ENCODE data around the gene SIPA1L2.
A peak's percentile ranks its signal among the peaks of the same experiment; 100 is the strongest.

The SIPA1L2 gene

DNA sequence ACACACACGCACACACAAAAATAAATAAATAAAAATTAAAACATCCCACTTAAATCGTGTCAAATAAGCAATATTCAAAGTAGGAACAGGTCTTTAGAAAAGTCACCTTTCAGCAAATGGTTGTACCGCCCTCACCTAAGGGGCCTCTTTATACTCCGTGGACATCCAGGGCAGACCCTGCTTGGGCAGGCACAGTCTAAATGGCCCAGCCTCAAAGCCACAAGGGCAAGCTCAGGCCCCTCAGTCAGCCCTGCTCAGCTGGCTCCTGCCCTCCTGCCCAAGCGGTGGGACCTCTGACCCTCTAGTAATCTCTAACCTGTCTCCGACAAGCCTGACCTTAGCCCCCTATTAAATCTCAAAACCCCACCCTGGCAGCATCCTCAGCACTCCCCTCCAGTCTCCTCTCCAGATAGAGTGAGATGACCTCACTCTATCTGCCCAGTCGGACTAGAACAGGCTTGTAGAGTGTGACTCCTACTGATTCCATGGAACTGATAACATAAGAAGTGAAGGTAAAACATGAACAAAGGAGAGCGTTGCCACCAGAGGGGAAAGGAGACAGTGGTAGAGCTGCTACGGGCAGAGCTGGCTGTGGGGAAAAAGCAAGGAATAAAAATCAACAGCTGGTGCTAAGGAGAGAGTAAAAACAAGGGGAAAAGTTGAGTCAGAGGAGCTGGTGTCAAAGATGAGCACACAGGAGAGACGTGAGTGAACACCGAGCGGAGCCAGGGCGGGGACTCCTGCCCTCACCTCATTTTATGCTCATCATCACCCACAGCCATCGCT lies 36.0 kb downstream of the SIPA1L2 start:
- no peaks in the 10 kb centered on the region for H3K36me3 ChIP-seq (ENCODE audit: control insufficient read depth in 5 of 5, insufficient read depth in 5 of 5, low read length in 5 of 5)
- H3K9me3 ChIP-seq (ENCODE audit: control insufficient read depth in 5 of 5, low read length in 5 of 5) = no peaks in the 10 kb centered on the region
- no peaks in the 10 kb centered on the region for H3K27me3 ChIP-seq (ENCODE audit: control insufficient read depth in 5 of 5, insufficient read depth in 4 of 5, low read length in 5 of 5)
- peaks cover 3 to 40% (median 25%) of the 10 kb centered on the region in 5 donors for H3K4me1 ChIP-seq (ENCODE audit: control insufficient read depth in 5 of 5, insufficient read depth in 5 of 5, low read length in 5 of 5)
- H3K9ac ChIP-seq (ENCODE audit: low read length in 5 of 5) = no peak overlapping the region
- no peak overlapping the region for H3K4me3 ChIP-seq (ENCODE audit: low read depth in 1 of 5, low read length in 5 of 5)
- H3K27ac ChIP-seq (ENCODE audit: low read depth, low read length) = no peak overlapping the region

DNA sequence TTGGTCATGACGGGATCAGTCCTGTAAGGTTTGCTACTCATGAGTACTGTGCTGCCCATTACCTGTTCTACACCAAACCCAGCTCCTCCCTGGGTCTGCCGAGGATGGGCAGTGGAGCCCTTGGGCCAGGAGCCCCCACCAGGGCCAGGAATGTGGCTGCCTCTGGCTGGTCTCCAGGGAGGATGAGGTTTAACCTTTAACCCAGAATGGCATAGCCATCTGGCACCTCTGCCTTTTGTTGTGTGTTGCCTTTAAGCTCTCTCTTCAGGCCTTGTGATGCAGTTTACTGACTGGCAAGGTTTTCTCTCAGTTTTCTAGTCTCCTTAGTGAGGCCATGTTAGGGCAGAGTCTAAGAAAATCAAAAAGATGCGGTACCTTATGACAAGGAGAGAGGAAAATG lies 38.6 kb downstream of the SIPA1L2 start:
- Histone ChIP-seq H3K27ac (ENCODE audit: low read depth, low read length) (peak overlapping the region; percentile 64), H3K4me3 (ENCODE audit: low read depth in 1 of 5, low read length in 5 of 5) (no peak overlapping the region), H3K27me3 (ENCODE audit: control insufficient read depth in 5 of 5, insufficient read depth in 4 of 5, low read length in 5 of 5) (no peaks in the 10 kb centered on the region), H3K4me1 (ENCODE audit: control insufficient read depth in 5 of 5, insufficient read depth in 5 of 5, low read length in 5 of 5) (peaks cover 3 to 32% (median 22%) of the 10 kb centered on the region in 5 donors), H3K9me3 (ENCODE audit: control insufficient read depth in 5 of 5, low read length in 5 of 5) (no peaks in the 10 kb centered on the region), H3K36me3 (ENCODE audit: control insufficient read depth in 5 of 5, insufficient read depth in 5 of 5, low read length in 5 of 5) (no peaks in the 10 kb centered on the region), H3K9ac (ENCODE audit: low read length in 5 of 5) (peak overlapping the region in 3 of 5 donors; percentile 9 to 51 (median 21))

DNA sequence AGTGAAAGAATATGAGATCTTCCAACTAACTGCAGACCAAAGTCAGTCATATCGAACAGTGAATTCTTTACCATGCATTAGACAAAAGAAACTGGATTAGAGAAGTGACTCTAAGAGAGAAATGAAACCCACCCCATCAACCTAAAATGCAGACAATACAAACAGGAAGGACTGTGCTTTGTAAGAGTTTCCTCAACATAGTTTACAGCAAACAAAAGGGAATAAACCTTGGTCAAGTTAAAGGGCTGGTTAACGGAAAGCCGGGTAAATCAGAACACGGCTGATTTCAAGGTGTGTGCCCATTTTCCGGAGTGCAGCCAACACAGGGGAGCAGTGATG lies 39.2 kb downstream of the SIPA1L2 start:
- no peaks in the 10 kb centered on the region for H3K36me3 ChIP-seq (ENCODE audit: control insufficient read depth in 5 of 5, insufficient read depth in 5 of 5, low read length in 5 of 5)
- H3K4me1 ChIP-seq (ENCODE audit: control insufficient read depth in 5 of 5, insufficient read depth in 5 of 5, low read length in 5 of 5) = peaks cover 3 to 38% (median 22%) of the 10 kb centered on the region in 5 donors
- no peaks in the 10 kb centered on the region for H3K9me3 ChIP-seq (ENCODE audit: control insufficient read depth in 5 of 5, low read length in 5 of 5)
- peak overlapping the region; percentile 64 for H3K27ac ChIP-seq (ENCODE audit: low read depth, low read length)
- H3K4me3 ChIP-seq (ENCODE audit: low read depth in 1 of 5, low read length in 5 of 5) = no peak overlapping the region
- H3K9ac ChIP-seq (ENCODE audit: low read length in 5 of 5) = peak overlapping the region in 1 of 5 donors; percentile 9
- H3K27me3 ChIP-seq (ENCODE audit: control insufficient read depth in 5 of 5, insufficient read depth in 4 of 5, low read length in 5 of 5) = no peaks in the 10 kb centered on the region

DNA sequence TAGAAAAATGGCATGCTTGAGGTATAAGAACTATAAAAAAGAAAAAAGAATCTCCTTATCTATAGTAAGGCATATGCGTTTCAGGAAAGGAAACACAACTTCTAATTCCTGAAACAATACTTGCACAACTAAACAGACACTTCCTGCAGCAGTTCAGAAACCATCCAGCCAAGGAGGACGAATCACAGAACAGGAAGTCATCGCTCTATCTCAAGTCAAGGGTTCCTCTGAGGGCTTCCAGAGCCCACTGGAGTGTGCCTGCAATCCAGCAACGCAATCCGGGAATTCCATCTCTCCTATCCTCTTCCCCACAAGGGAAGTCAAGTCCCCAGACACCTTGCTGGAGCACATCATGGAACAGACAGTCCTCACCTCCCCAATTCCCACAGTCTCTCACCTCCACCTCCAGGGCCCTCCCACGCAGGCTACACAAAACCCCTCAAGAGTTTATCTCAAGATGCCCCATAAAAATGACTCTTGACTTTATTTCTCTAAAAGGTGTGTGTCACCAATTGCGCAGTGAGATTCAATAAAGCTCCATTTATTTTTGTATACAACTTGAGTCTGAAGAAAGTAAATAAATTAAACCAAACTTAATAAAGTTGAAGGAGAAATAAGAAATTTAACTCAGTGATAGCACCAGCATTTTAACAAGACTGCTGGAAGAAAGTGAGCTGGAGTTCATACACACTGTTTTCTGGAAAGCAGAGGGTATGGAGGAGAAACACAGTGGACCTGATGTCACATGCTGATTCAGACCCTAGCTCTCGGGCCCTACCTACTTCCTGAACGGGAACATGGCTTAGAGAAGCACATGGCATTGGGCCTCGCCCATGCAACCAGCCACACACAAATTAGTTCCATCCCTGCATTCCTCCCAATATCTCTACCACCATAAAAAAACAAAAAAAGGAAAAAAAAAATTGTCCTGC lies 39.9 kb downstream of the SIPA1L2 start:
- no peak overlapping the region for H3K27ac ChIP-seq (ENCODE audit: low read depth, low read length)
- no peaks in the 10 kb centered on the region for H3K9me3 ChIP-seq (ENCODE audit: control insufficient read depth in 5 of 5, low read length in 5 of 5)
- H3K4me1 ChIP-seq (ENCODE audit: control insufficient read depth in 5 of 5, insufficient read depth in 5 of 5, low read length in 5 of 5) = peaks cover 3 to 43% (median 22%) of the 10 kb centered on the region in 5 donors
- no peak overlapping the region for H3K4me3 ChIP-seq (ENCODE audit: low read depth in 1 of 5, low read length in 5 of 5)
- no peaks in the 10 kb centered on the region for H3K36me3 ChIP-seq (ENCODE audit: control insufficient read depth in 5 of 5, insufficient read depth in 5 of 5, low read length in 5 of 5)
- H3K9ac ChIP-seq (ENCODE audit: low read length in 5 of 5) = peak overlapping the region in 1 of 5 donors; percentile 32
- no peaks in the 10 kb centered on the region for H3K27me3 ChIP-seq (ENCODE audit: control insufficient read depth in 5 of 5, insufficient read depth in 4 of 5, low read length in 5 of 5)

DNA sequence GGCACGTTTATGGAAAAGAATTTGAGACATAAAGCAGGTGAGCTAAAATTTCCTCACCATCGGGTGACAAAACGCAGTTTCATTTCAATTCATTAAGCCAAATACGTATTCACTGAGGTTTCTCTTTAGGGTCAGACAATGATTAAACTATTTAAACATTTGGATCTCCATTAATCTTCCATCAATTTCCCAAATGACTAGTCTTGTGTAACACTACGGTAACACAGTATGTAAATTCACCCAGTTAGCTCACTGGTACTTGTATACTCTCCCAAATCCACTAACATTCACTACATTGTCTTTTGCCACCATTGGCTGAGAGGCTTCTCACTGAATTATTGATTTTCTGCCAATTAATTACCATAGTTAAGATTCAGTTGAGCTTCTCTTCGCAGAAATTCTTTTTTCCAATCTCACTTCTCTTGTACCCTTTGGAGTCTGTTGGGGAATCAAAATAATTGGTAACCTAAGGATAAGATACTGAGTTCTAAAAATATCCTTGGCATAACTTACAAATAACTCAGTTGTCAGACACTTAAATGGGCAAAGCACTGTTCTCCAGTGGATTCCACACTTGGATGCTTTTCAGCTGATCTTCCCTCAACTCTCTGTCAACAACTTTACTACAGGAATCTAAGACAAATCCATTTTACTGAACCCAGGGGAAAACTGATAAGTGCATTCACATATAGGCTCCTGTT lies 40.7 kb downstream of the SIPA1L2 start:
- Histone ChIP-seq H3K4me1 (ENCODE audit: control insufficient read depth in 5 of 5, insufficient read depth in 5 of 5, low read length in 5 of 5) (peaks cover 3 to 43% (median 22%) of the 10 kb centered on the region in 5 donors), H3K27me3 (ENCODE audit: control insufficient read depth in 5 of 5, insufficient read depth in 4 of 5, low read length in 5 of 5) (no peaks in the 10 kb centered on the region), H3K4me3 (ENCODE audit: low read depth in 1 of 5, low read length in 5 of 5) (no peak overlapping the region), H3K9ac (ENCODE audit: low read length in 5 of 5) (no peak overlapping the region), H3K9me3 (ENCODE audit: control insufficient read depth in 5 of 5, low read length in 5 of 5) (no peaks in the 10 kb centered on the region), H3K27ac (ENCODE audit: low read depth, low read length) (no peak overlapping the region), H3K36me3 (ENCODE audit: control insufficient read depth in 5 of 5, insufficient read depth in 5 of 5, low read length in 5 of 5) (no peaks in the 10 kb centered on the region)

DNA sequence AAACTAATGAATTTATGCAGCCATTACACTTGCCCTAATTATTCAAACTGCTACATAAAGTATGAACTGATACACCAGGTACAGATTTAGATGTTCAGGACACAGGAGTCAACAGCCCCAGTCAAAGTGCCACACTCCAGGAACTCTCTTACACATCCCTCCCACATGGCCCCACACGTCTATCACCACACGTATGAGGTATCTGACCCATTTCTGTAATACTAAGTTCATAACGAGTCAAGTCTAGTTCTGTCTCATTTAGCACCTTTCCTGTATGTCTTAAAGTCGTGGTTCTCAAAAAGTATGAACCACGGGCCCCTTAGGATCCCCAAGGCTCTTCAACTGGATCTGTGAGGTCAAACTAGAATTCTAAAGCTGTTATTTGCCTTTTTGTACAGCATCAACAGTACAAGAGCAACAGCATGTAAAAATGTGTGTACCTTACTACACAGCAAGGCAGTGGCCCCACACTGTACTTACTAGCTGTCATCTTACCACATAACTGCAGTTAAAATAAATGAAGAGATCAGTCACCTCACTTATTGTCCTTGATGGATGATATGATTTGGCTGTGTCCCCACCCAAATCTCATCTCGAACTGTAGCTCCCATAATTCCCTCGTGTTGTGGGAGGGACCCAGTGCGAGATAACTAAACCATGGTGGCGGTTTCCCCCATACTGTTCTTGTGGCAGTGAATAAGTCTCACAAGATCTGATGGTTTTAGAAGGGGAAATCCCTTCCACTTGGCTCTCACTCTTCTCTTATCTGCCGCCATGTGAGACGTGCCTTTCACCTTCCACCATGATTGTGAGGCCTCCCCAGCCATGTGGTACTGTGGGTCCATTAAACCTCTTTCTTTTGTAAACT lies 42.6 kb downstream of the SIPA1L2 start:
- Histone ChIP-seq H3K9me3 (ENCODE audit: control insufficient read depth in 5 of 5, low read length in 5 of 5) (no peaks in the 10 kb centered on the region), H3K4me3 (ENCODE audit: low read depth in 1 of 5, low read length in 5 of 5) (no peak overlapping the region), H3K9ac (ENCODE audit: low read length in 5 of 5) (no peak overlapping the region), H3K36me3 (ENCODE audit: control insufficient read depth in 5 of 5, insufficient read depth in 5 of 5, low read length in 5 of 5) (no peaks in the 10 kb centered on the region), H3K4me1 (ENCODE audit: control insufficient read depth in 5 of 5, insufficient read depth in 5 of 5, low read length in 5 of 5) (peaks cover 3 to 43% (median 22%) of the 10 kb centered on the region in 5 donors), H3K27me3 (ENCODE audit: control insufficient read depth in 5 of 5, insufficient read depth in 4 of 5, low read length in 5 of 5) (no peaks in the 10 kb centered on the region), H3K27ac (ENCODE audit: low read depth, low read length) (no peak overlapping the region)

DNA sequence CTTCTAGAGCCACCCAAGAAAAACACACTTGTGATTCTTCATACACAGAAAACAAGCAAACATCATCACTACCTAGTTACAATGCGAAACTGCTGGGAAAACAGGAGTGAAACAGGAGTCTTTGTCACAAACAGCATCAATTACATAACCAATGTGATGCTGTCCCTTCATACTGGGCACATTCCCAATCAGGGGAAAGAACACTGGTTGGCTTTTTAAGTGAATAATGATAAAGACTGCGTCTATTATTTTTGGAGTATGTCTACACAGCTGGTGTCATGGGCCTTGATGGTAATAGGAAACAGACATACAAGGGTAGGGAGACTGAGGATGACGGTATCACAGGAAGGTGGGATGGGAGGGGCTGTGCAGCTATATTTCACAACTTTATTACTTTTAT lies 43.3 kb downstream of the SIPA1L2 start:
- H3K9me3 ChIP-seq (ENCODE audit: control insufficient read depth in 5 of 5, low read length in 5 of 5) = no peaks in the 10 kb centered on the region
- no peak overlapping the region for H3K27ac ChIP-seq (ENCODE audit: low read depth, low read length)
- no peaks in the 10 kb centered on the region for H3K27me3 ChIP-seq (ENCODE audit: control insufficient read depth in 5 of 5, insufficient read depth in 4 of 5, low read length in 5 of 5)
- no peak overlapping the region for H3K4me3 ChIP-seq (ENCODE audit: low read depth in 1 of 5, low read length in 5 of 5)
- peaks cover 3 to 41% (median 21%) of the 10 kb centered on the region in 5 donors for H3K4me1 ChIP-seq (ENCODE audit: control insufficient read depth in 5 of 5, insufficient read depth in 5 of 5, low read length in 5 of 5)
- H3K9ac ChIP-seq (ENCODE audit: low read length in 5 of 5) = no peak overlapping the region
- H3K36me3 ChIP-seq (ENCODE audit: control insufficient read depth in 5 of 5, insufficient read depth in 5 of 5, low read length in 5 of 5) = no peaks in the 10 kb centered on the region

DNA sequence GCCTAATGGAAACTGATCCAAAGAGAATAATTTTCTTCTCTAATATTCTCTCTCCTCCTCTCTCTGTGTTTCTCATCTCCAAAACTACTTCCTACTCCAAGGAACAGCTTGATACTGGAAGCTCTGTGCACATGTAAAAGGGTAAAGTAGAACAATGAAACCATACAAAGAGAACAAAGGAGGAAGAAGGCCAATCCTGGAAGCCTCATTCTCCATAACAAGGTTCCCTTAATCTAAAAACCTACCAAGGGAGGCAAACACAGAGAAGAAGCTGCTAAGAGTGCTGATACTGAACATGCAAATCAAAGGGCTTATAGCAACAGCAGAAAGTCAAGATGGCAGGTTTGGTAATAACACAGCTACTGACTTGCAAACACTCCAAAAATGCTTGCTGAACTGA lies 44.4 kb downstream of the SIPA1L2 start:
- Histone ChIP-seq H3K27ac (ENCODE audit: low read depth, low read length) (no peak overlapping the region), H3K4me3 (ENCODE audit: low read depth in 1 of 5, low read length in 5 of 5) (no peak overlapping the region), H3K27me3 (ENCODE audit: control insufficient read depth in 5 of 5, insufficient read depth in 4 of 5, low read length in 5 of 5) (no peaks in the 10 kb centered on the region), H3K4me1 (ENCODE audit: control insufficient read depth in 5 of 5, insufficient read depth in 5 of 5, low read length in 5 of 5) (peaks cover 3 to 30% (median 13%) of the 10 kb centered on the region in 5 donors), H3K36me3 (ENCODE audit: control insufficient read depth in 5 of 5, insufficient read depth in 5 of 5, low read length in 5 of 5) (no peaks in the 10 kb centered on the region), H3K9ac (ENCODE audit: low read length in 5 of 5) (no peak overlapping the region), H3K9me3 (ENCODE audit: control insufficient read depth in 5 of 5, low read length in 5 of 5) (no peaks in the 10 kb centered on the region)

DNA sequence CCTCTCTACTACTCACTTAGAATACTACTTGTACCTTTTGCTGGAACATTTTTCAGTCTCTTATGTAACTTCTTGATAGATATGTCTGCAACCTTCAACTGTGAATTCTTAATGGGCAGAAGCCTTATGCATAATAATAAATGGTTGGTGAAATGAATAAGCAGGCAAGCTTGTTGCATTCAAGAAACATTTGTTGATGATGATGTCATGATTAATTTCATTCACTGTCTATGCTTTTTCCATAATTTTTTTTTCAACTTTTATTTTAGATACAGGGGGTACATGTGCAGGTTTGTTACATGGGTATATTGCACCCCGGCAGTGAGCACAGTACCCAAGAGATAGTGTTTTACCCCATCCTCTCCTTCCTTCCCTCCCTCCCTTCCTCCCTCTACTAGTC lies 48.0 kb downstream of the SIPA1L2 start:
- H3K4me1 ChIP-seq (ENCODE audit: control insufficient read depth in 5 of 5, insufficient read depth in 5 of 5, low read length in 5 of 5) = peaks cover 0 to 42% (median 0%) of the 10 kb centered on the region in 5 donors
- no peak overlapping the region for H3K27ac ChIP-seq (ENCODE audit: low read depth, low read length)
- H3K27me3 ChIP-seq (ENCODE audit: control insufficient read depth in 5 of 5, insufficient read depth in 4 of 5, low read length in 5 of 5) = no peaks in the 10 kb centered on the region
- no peaks in the 10 kb centered on the region for H3K9me3 ChIP-seq (ENCODE audit: control insufficient read depth in 5 of 5, low read length in 5 of 5)
- H3K4me3 ChIP-seq (ENCODE audit: low read depth in 1 of 5, low read length in 5 of 5) = no peak overlapping the region
- no peak overlapping the region for H3K9ac ChIP-seq (ENCODE audit: low read length in 5 of 5)
- no peaks in the 10 kb centered on the region for H3K36me3 ChIP-seq (ENCODE audit: control insufficient read depth in 5 of 5, insufficient read depth in 5 of 5, low read length in 5 of 5)
